ENCODE data around the gene FARS2.

DNA sequence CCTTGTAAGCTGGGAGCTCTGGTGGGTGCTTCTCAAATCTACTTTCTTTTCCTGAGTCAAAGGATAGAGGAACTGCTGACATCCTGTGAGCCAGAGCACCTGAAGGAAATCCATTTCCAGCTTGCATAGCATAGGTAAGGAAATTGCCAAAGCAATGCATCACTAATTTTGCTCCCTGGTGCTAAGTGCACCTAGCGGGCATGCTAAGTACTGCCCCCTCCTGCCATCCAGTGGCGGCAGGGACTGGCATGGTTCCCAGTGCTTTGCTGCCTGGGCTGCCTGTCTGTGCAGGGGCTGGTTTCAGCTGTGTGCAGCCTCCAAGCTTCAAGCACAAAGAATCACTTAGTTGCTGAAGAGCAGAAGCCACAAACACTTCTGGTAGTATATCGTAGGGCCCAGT, 63.9 kb downstream of the FARS2 start:
- TF ChIP-seq, protein P1, sequence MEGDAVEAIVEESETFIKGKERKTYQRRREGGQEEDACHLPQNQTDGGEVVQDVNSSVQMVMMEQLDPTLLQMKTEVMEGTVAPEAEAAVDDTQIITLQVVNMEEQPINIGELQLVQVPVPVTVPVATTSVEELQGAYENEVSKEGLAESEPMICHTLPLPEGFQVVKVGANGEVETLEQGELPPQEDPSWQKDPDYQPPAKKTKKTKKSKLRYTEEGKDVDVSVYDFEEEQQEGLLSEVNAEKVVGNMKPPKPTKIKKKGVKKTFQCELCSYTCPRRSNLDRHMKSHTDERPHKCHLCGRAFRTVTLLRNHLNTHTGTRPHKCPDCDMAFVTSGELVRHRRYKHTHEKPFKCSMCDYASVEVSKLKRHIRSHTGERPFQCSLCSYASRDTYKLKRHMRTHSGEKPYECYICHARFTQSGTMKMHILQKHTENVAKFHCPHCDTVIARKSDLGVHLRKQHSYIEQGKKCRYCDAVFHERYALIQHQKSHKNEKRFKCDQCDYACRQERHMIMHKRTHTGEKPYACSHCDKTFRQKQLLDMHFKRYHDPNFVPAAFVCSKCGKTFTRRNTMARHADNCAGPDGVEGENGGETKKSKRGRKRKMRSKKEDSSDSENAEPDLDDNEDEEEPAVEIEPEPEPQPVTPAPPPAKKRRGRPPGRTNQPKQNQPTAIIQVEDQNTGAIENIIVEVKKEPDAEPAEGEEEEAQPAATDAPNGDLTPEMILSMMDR (IDR thresholded peaks at IDR 0.05) = no peak
- no peak for TF ChIP-seq POLR2A (IDR thresholded peaks at IDR 0.05)
